Heart right ventricle (tissue), 16 donors: Measurements from ENCODE around the gene BARD1. TPM values are rescaled to one million over a fixed set of nuclear protein-coding genes. Genes with fewer than 3 reads are reported as not detected.
"Not testable (repeated sequence)": the region's sequence is repeated elsewhere in the genome, so short reads cannot be mapped to it uniquely, and the experiment has no call there.

Source experiments
- ATAC-seq, 8 donors: fragments of 200-7000 bp; cut with Tn5 transposase; one replicate each; pipeline ENCODE4 v1.9.1; 2020; ENCODE audit warnings: mild to moderate bottlenecking in 8 of 8, moderate library complexity in 8 of 8, moderate number of reproducible peaks in 1 of 8
- DNase-seq, 2 donors: peaks; one replicate each; pipeline ENCODE4 v3.0.0-alpha.2; 2020
- H3K27ac ChIP-seq, 10 donors: fragments of 200-600 bp; sonication (generic) in 2 of 10; one replicate each; pipeline versions ENCODE4 v1.5.0 to v1.8.0; 2020 to 2022; ENCODE audit warnings: mild to moderate bottlenecking in 3 of 10
- H3K27me3 ChIP-seq, 7 donors: fragments of 200-600 bp; one replicate each; pipeline ENCODE4 v1.8.0; 2021 to 2022; ENCODE audit warnings: mild to moderate bottlenecking in 2 of 7
- H3K36me3 ChIP-seq, 9 donors: fragments of 200-600 bp; sonication (generic) in 1 of 9; one replicate each; pipeline versions ENCODE4 v1.5.0 to v1.8.0; 2020 to 2022; ENCODE audit warnings: mild to moderate bottlenecking in 2 of 9
- H3K4me1 ChIP-seq, 9 donors: fragments of 200-600 bp; sonication (generic) in 1 of 9; one replicate each; pipeline versions ENCODE4 v1.5.0 to v1.8.0; 2020 to 2022; ENCODE audit warnings: mild to moderate bottlenecking in 4 of 9
- H3K4me3 ChIP-seq, 10 donors: fragments of 200-600 bp; sonication (generic) in 2 of 10; one replicate each; pipeline versions ENCODE4 v1.5.0 to v1.8.0; 2020 to 2022; ENCODE audit warnings: mild to moderate bottlenecking in 7 of 10, moderate library complexity in 2 of 10
- H3K9me3 ChIP-seq, 11 donors: fragments of 200-600 bp in 10 of 11; sonication (generic) in 2 of 11; one replicate each; pipeline versions ENCODE4 v1.5.0 to v1.8.0; 2013 to 2022; ENCODE audit warnings: mild to moderate bottlenecking in 2 of 11, control low read depth in 1 of 11, moderate library complexity in 1 of 11
- CTCF ChIP-seq, 9 donors: fragments of 200-600 bp; sonication (generic) in 2 of 9; IDR thresholded peaks; one replicate each; pipeline versions ENCODE4 v1.5.0 to v1.8.0; 2021 to 2022; ENCODE audit warnings: antibody characterized with exemption in 9 of 9, mild to moderate bottlenecking in 5 of 9, moderate library complexity in 1 of 9
- WGBS, 2 donors: extraction: QIAGEN DNeasy Blood & Tissue Kit; methylation state at CpG; one replicate each; pipeline ENCODE4 v1.1.7; 2013; ENCODE audit warnings: inconsistent platforms in 1 of 2; 5-methylcytosine and 5-hydroxymethylcytosine counted together
- intact Hi-C, 10 donors: fragments of 100-400 bp; cut with DNase I; formaldehyde crosslinking; loops; one replicate each; pipeline versions ENCODE4 v1.11.1 to v1.14.2; 2022
- polyA plus RNA-seq, 2 donors: library from polyadenylated mRNA; stranded (reverse); fragments of 200-250 nt; gene quantifications; one replicate each; pipeline ENCODE4 v1.2.3, GENCODE V29; 2013
- total RNA-seq, 10 donors: library from RNA; stranded (reverse); fragmentation: NEBNext Ultra II Directional in 3 of 10; extraction: Animal tissue kit (Norgen Biotek cat#: 25700) in 3 of 10; gene quantifications; one replicate each; pipeline versions ENCODE4 v1.2.1 to v1.2.4, GENCODE V29; 2021 to 2023
- donor health status: Arrhythmogenic right ventricular cardiomyopathy.
- donor health status: ischemic (EF 13 %, LVEDD 7.1; RV severe dilation, severe dysfunction).
- donor health status: healthy with polysubstance abuse.
- donor health status: DM: no; HTN: yes; CAD: no.
- donor health status: DM: no; HTN: no; CAD: no.
- donor health status: ischemic (EF 25% LVEDD 6.9; RV normal size, moderate dysfunction).
- donor health status: ischemic (EF 25% LVEDD 5.7; RV mildly dilated, moderate dysfunction).
- donor health status: healthy.
- donor health status: DM: yes; HTN: yes; CAD: no.
- donor health status: Ischemic cardiomyopathy.
- donor health status: ischemic (EF 35%, LVEDD 5.7; RV mildly dilated, moderate dysfunction).
- donor health status: nonischemic (EF 11% LVEDD 7.7; RV severe dilation, severe dysfunction).
- donor health status: DM: yes; HTN: yes; CAD: no.
- donor health status: PGD.
- donor health status: ischemic (EF 29% LVEDD 5.4; RV normal size, mild dysfunction).
- donor health status: nonischemic (EF 23%, LVEDD 6.1; RV moderate dilation, normal function).

The BARD1 gene
- total and polyA plus RNA-seq, 12 donors = 1.4 to 15.5 (median 8.7) TPM

DNA sequence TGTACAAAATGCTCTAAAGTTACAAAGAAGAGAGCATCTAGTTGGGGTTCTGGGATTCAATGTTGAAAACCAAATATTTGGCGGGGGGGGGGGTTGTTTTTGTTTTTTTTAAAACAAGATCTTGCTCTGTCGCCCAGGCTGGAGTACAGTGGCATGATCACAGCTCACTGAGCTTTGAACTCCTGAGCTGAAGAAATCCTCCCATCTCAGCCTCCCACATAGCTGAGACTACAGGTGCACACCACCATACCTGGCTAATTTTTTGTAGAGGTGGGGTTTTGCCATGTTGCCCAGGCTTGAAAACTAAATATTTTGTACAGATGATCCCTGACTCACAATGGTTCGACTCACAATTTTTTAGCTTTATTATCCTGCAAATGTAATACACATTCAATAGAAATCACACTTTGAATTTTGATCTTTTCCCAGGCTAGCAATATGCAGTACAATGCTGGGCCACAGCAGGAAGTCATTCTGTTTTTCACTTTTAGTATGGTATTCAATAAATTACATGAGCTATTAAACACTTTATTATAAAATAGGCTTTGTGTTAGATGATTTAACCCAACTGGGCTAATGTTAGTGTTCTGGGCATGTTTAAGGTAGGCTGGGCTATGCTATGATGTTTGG lies 7.6 kb downstream of the BARD1 start:
- peaks cover 0 to 21% (median 6%) of the 10 kb centered on the region in 9 donors for H3K4me1 ChIP-seq
- no peak for TF ChIP-seq CTCF (IDR thresholded peaks at IDR 0.05)
- H3K27me3 ChIP-seq = no peaks in the 10 kb centered on the region
- H3K36me3 ChIP-seq = no peaks in the 10 kb centered on the region
- no peak for ATAC-seq
- H3K27ac ChIP-seq = no peak overlapping the region
- intact Hi-C loops = no loop called here
- H3K4me3 ChIP-seq = no peak overlapping the region
- 88 to 90% methylated on average over 3 of the region's 3 CpGs for WGBS, 2 donors
- no peaks in the 10 kb centered on the region for H3K9me3 ChIP-seq
- DNase-seq = no peak

DNA sequence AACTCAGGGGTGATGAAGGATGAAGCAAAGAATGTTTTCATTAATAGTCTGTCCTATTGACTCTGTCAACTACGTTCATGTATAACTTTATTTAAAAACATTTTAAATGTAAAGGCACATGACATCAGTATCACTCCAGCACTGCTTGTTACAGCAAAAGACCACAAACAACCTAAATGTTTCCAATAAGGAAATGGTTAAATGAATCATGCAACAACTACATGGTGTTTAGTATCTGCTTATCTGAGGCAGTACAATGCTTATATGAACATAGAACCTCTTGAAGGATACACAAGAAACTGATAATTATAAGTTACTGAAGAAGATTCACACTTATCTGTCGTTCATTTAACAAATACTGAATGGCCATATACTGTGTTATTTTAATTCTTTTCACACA lies 8.4 kb downstream of the BARD1 start:
- DNase-seq = no peak
- 81 to 92% methylated on average over 2 of the region's 2 CpGs for WGBS, 2 donors
- Histone ChIP-seq H3K27ac (no peak overlapping the region), H3K4me3 (no peak overlapping the region), H3K36me3 (no peaks in the 10 kb centered on the region), H3K9me3 (no peaks in the 10 kb centered on the region), H3K4me1 (peaks cover 0 to 14% (median 4%) of the 10 kb centered on the region in 9 donors), H3K27me3 (no peaks in the 10 kb centered on the region)
- no peak for TF ChIP-seq CTCF (IDR thresholded peaks at IDR 0.05)
- ATAC-seq = no peak
- intact Hi-C loops = no loop called here

DNA sequence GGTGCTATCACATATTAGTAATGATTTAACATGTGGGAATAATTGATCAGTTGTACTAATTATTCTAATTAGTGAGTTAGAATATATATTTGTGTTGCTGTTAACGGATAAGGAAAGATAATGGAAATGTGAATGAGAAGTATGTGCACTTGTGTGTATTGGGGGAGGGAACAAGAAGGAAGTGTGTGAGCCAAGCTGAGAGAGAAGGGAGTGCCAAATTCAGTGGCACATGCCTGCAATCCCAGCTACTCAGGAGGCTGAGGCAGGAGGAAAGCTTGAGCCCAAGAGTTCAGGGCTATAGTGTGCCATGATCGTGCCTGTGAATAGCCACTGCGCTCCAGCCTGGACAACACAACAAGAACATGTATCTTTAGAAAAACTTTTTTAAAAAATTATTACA lies 9.3 kb downstream of the BARD1 start:
- Histone ChIP-seq H3K36me3 (peaks cover 0 to 7% (median 0%) of the 10 kb centered on the region in 9 donors), H3K27me3 (no peaks in the 10 kb centered on the region), H3K9me3 (no peaks in the 10 kb centered on the region), H3K4me3 (no peak overlapping the region), H3K4me1 (peaks cover 0 to 7% (median 0%) of the 10 kb centered on the region in 9 donors), H3K27ac (no peak overlapping the region)
- ATAC-seq (no peak), DNase-seq (no peak)
- no peak for TF ChIP-seq CTCF (IDR thresholded peaks at IDR 0.05)
- WGBS, 2 donors = 78 to 93% methylated on average over 3 of the region's 3 CpGs
- intact Hi-C loops = no loop called here

GRCh38 chr2:214796911-214797310 lies 12.6 kb downstream of the BARD1 start:
- no peak for ATAC-seq
- Histone ChIP-seq H3K36me3 (peaks cover 0 to 24% (median 0%) of the 10 kb centered on the region in 9 donors), H3K4me1 (peaks cover 0 to 5% (median 0%) of the 10 kb centered on the region in 9 donors), H3K27me3 (no peaks in the 10 kb centered on the region), H3K27ac (no peak overlapping the region), H3K4me3 (no peak overlapping the region), H3K9me3 (no peaks in the 10 kb centered on the region)
- no peak for DNase-seq
- WGBS, 2 donors = 92 to 100% methylated on average over 1 of the region's 1 CpG
- TF ChIP-seq CTCF (IDR thresholded peaks at IDR 0.05) = no peak
- intact Hi-C loops = no loop called here

DNA sequence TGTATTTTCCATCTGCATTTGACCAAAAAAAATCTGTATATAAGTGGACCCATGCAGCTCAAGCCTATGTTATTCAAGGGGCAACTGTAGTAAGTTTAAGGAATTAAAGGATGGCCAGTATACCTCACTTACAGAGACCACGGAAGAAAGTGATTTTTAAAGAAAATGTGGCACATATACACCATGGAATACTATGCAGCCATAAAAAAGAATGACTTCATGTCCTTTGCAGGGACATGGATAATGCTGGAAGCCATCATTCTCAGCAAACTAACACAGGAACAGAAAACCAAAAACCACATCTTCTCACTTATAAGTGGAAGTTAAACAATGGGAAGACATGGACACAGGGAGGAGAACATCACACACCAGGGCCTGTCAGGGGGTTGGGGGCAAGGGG lies 26.3 kb downstream of the BARD1 start:
- H3K27ac ChIP-seq, H3K27me3 ChIP-seq, ATAC-seq, H3K4me3 ChIP-seq, intact Hi-C loops, DNase-seq, H3K4me1 ChIP-seq: not testable (repeated sequence)
- 100% methylated on average over 1 of the region's 1 CpG for WGBS, 2 donors
- Histone ChIP-seq H3K9me3 (peaks cover 0 to 40% (median 5%) of the 10 kb centered on the region in 11 donors), H3K36me3 (peaks cover 0 to 45% (median 18%) of the 10 kb centered on the region in 9 donors)
